ENCODE data around the gene DGKI. TPM values are rescaled to one million over a fixed set of nuclear protein-coding genes. Genes with fewer than 3 reads are reported as not detected.

DGKI gene
- total and polyA plus RNA-seq, 2 of the 13 experiments (the other 11 are each of a cell fraction or from before 2014, with no cell fraction given): 0.09 to 0.17 TPM

GRCh38 chr7:137871170-137871915 lies 24.6 kb upstream of the DGKI start (continued):
- TF ChIP-seq ATRX (CRISPR knock-in tag; IDR thresholded peaks at IDR 0.05; ENCODE audit: borderline replicate concordance) (no peak), PRPF4 (IDR thresholded peaks at IDR 0.05; ENCODE audit: low read depth, low read length, poor library complexity, severe bottlenecking) (no peak), POLR2A (IDR thresholded peaks at IDR 0.05; ENCODE audit: insufficient read depth in 1 of 2, low read depth in 2 of 2, low read length in 2 of 2) (peak in 1 of 2 experiments; percentile 29; a peak in 1 of 4 replicates), JUN (CRISPR knock-in tag; IDR thresholded peaks at IDR 0.05) (no peak), CBX2 (IDR thresholded peaks at IDR 0.05; ENCODE audit: low read depth, low read length) (no peak), CBX2 (CRISPR knock-in tag; IDR thresholded peaks at IDR 0.05; ENCODE audit: low read depth) (no peak)

- CTCF ChIA-PET (ENCODE audit: low intra/inter-chr PET ratio, low total read pairs): interaction anchor here (0.6 kb wide), 1 partner anchor 174 kb away, joined by 3 read pairs; no protein-coding TSS in a partner anchor
- Histone ChIP-seq H4K20me1 (ENCODE audit: insufficient read depth, low read length) (no peaks in the 10 kb centered on the region), H3K9ac (ENCODE audit: insufficient read depth, low read depth, low read length) (no peak overlapping the region), H3K27ac (ENCODE audit: extremely low read length, insufficient read depth, low read length) (no peak overlapping the region), H2AFZ (ENCODE audit: low read length) (no peak overlapping the region), H3K79me2 (ENCODE audit: insufficient read depth, low read length) (no peaks in the 10 kb centered on the region), H3K9me3 (ENCODE audit: low read length) (peaks cover 11% of the 10 kb centered on the region), H3K4me1 (ENCODE audit: insufficient read depth, low read length) (no peaks in the 10 kb centered on the region), H3K36me3 (replicated peaks in 1 of 2; ENCODE audit: control insufficient read depth in 1 of 2, insufficient read depth in 2 of 2, low read length in 2 of 2) (peaks cover 11 to 25% of the 10 kb centered on the region in 2 experiments), H3K27me3 (ENCODE audit: control insufficient read depth in 1 of 2, insufficient read depth in 2 of 2, low read length in 2 of 2) (no peaks in the 10 kb centered on the region), H3K4me2 (ENCODE audit: low read depth, low read length) (no peak overlapping the region), H3K4me3 (replicated peaks in 1 of 3; ENCODE audit: insufficient read depth in 1 of 3, low read depth in 2 of 3, low read length in 3 of 3) (no peak overlapping the region)
- BruUV-seq (replicated peaks): no TSS peak
- no peak for FAIRE-seq
- no peak for ATAC-seq
- DNase-seq (ENCODE audit: low spot score): no peak
- in situ Hi-C loops (cut with HindIII; ENCODE audit: extremely low pct_ligation_motif_present, low pct_unique_long_range_greater_than_20kb): no loop called here
- intact Hi-C loops (cut with micrococcal nuclease; ENCODE audit: unreplicated experiment): no loop called here
- POLR2A ChIA-PET: no interaction called here
- TF ChIP-seq JUN (CRISPR knock-in tag; IDR thresholded peaks at IDR 0.05): no peak
- no peak for TF ChIP-seq SRY (CRISPR knock-in tag; IDR thresholded peaks at IDR 0.05)
- no peak for TF ChIP-seq ZNF260 (CRISPR knock-in tag; IDR thresholded peaks at IDR 0.05; ENCODE audit: borderline replicate concordance, low read depth)
- no peak for TF ChIP-seq TBX3 (IDR thresholded peaks at IDR 0.05; ENCODE audit: borderline replicate concordance)
- no peak for TF ChIP-seq ZNF430 (CRISPR knock-in tag; IDR thresholded peaks at IDR 0.05)
- no peak for TF ChIP-seq ZC3H13 (CRISPR knock-in tag; IDR thresholded peaks at IDR 0.05)
- no peak for TF ChIP-seq ZNF850 (CRISPR knock-in tag; conservative IDR thresholded peaks at IDR 0.05)
- TF ChIP-seq HES4 (CRISPR knock-in tag; IDR thresholded peaks at IDR 0.05; ENCODE audit: borderline replicate concordance): no peak
- no peak for TF ChIP-seq TRIM22 (IDR thresholded peaks at IDR 0.05)
- no peak for TF ChIP-seq ZNF790 (CRISPR knock-in tag; IDR thresholded peaks at IDR 0.05; ENCODE audit: borderline replicate concordance)
- TF ChIP-seq AGO1 (IDR thresholded peaks at IDR 0.05; ENCODE audit: low read depth, low read length, poor library complexity, severe bottlenecking): no peak
- no peak for TF ChIP-seq E2F5 (CRISPR knock-in tag; conservative IDR thresholded peaks at IDR 0.05)
- TF ChIP-seq ZNF644 (CRISPR knock-in tag; IDR thresholded peaks at IDR 0.05; ENCODE audit: low read depth): no peak
- TF ChIP-seq PRPF4 (IDR thresholded peaks at IDR 0.05; ENCODE audit: low read depth, low read length, poor library complexity, severe bottlenecking): no peak
- TF ChIP-seq ATF4 (CRISPR knock-in tag; IDR thresholded peaks at IDR 0.05): no peak
- no peak for TF ChIP-seq NFATC3 (CRISPR knock-in tag; IDR thresholded peaks at IDR 0.05)
- no peak for TF ChIP-seq ZNF451 (CRISPR knock-in tag; IDR thresholded peaks at IDR 0.05)
These were observed 23.9 kb upstream of the DGKI start for GRCh38 chr7:137870684-137871083.
